ENCODE data around the gene ZNF655.

- TF ChIP-seq TCF12 (IDR thresholded peaks at IDR 0.05; ENCODE audit: low read depth) (no peak), MAX (IDR thresholded peaks at IDR 0.05) (no peak), REST (IDR thresholded peaks at IDR 0.05; ENCODE audit: low read depth) (no peak), EP300 (IDR thresholded peaks at IDR 0.05; ENCODE audit: borderline replicate concordance) (no peak), CEBPB (IDR thresholded peaks at IDR 0.05) (no peak), RAD21 (IDR thresholded peaks at IDR 0.05; ENCODE audit: low read depth) (no peak)
Measured at GRCh38 chr7:99625321-99625720, 66.9 kb downstream of the ZNF655 start.
